ENCODE measurements around the gene CGNL1. TPM values are rescaled to one million over a fixed set of nuclear protein-coding genes. Genes with fewer than 3 reads are reported as not detected.

The CGNL1 gene
- total RNA-seq, 1 donor from 2014 or later = 11.0 TPM

- Mint-ChIP-seq H3K4me1 (ENCODE audit: low read depth, unreplicated experiment) (peaks cover 53% of the 10 kb centered on the region), H3K27ac (ENCODE audit: unreplicated experiment) (peak overlapping the region; percentile 88), H3K36me3 (ENCODE audit: low read depth, unreplicated experiment) (peaks cover 2% of the 10 kb centered on the region), H3K4me3 (ENCODE audit: unreplicated experiment) (no peak overlapping the region), H3K27me3 (ENCODE audit: low read depth, unreplicated experiment) (no peaks in the 10 kb centered on the region), H3K9me3 (ENCODE audit: unreplicated experiment) (no peaks in the 10 kb centered on the region)
- Histone ChIP-seq H3K27ac (ENCODE audit: low read depth, low read length) (no peak overlapping the region), H3K4me1 (ENCODE audit: insufficient read depth, low read length) (peaks cover 20% of the 10 kb centered on the region), H3K9me3 (ENCODE audit: insufficient read depth, low read depth, low read length) (no peaks in the 10 kb centered on the region), H3K27me3 (ENCODE audit: insufficient read depth, low read length) (no peaks in the 10 kb centered on the region), H3K4me3 (ENCODE audit: insufficient read depth, low read depth, low read length) (no peak overlapping the region), H2AFZ (ENCODE audit: low read depth, low read length) (no peak overlapping the region), H3K36me3 (ENCODE audit: insufficient read depth, low read length) (no peaks in the 10 kb centered on the region), H4K20me1 (ENCODE audit: insufficient read depth, low read length) (no peaks in the 10 kb centered on the region), H3K4me2 (ENCODE audit: low read length) (peak overlapping the region; percentile 43), H3K79me2 (ENCODE audit: insufficient read depth, low read length) (no peaks in the 10 kb centered on the region), H3K9ac (ENCODE audit: low read length) (no peak overlapping the region)
- peak; percentile 67 for FAIRE-seq
- peak; percentile 94 for DNase-seq (ENCODE audit: low read depth)
- TF ChIP-seq, protein P1, sequence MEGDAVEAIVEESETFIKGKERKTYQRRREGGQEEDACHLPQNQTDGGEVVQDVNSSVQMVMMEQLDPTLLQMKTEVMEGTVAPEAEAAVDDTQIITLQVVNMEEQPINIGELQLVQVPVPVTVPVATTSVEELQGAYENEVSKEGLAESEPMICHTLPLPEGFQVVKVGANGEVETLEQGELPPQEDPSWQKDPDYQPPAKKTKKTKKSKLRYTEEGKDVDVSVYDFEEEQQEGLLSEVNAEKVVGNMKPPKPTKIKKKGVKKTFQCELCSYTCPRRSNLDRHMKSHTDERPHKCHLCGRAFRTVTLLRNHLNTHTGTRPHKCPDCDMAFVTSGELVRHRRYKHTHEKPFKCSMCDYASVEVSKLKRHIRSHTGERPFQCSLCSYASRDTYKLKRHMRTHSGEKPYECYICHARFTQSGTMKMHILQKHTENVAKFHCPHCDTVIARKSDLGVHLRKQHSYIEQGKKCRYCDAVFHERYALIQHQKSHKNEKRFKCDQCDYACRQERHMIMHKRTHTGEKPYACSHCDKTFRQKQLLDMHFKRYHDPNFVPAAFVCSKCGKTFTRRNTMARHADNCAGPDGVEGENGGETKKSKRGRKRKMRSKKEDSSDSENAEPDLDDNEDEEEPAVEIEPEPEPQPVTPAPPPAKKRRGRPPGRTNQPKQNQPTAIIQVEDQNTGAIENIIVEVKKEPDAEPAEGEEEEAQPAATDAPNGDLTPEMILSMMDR (IDR thresholded peaks at IDR 0.05; ENCODE audit: insufficient read depth, low read depth, low read length) = no peak
- no peak for TF ChIP-seq EZH2 (IDR thresholded peaks at IDR 0.05; ENCODE audit: insufficient read depth, low read length)
These were observed 100.2 kb downstream of the CGNL1 start for GRCh38 chr15:57476533-57476975.

DNA sequence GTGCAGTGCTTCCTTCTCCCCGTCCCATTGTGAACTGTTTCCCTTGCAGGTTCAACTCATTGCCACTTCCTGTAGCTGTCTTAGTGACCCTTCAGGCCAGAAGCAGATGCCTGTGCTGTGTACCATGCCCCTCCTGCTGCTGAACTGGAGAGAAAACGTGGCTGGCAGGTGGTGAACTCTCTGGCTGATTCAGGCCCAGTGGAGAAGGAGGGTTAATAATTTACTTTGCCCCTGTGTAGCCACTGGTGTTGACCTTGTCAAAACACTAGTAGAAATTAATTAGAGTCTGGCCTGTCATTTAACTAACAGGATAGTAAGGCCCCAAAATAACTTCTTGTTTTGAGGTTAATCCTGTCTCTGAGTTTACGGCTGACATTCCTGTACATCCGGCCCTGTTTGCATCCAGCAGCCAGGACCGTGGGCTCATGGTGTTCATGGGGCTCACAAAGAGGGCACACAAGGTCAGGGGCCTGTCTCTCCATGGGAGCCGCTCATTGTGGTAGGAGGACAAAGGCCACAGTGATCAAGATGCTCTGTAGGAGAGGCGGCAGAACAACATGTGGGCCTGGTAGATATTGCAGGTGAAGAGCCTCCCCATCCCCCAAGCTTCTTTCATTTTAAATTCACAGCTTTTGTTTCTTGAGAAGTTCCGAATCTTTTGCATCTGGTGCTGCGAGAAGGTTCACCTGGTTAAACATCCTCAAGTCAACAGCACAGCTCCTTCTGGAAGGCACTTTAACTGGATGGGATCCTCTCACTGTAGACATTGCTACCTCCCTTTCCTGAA is 101.6 kb downstream of the CGNL1 start:
- H3K27me3 Mint-ChIP-seq (ENCODE audit: low read depth, unreplicated experiment) = no peaks in the 10 kb centered on the region
- Histone ChIP-seq H3K36me3 (ENCODE audit: insufficient read depth, low read length) (no peaks in the 10 kb centered on the region), H3K9me3 (ENCODE audit: insufficient read depth, low read depth, low read length) (no peaks in the 10 kb centered on the region), H3K27me3 (ENCODE audit: insufficient read depth, low read length) (no peaks in the 10 kb centered on the region), H3K4me2 (ENCODE audit: low read length) (no peak overlapping the region), H3K4me3 (ENCODE audit: insufficient read depth, low read depth, low read length) (no peak overlapping the region), H4K20me1 (ENCODE audit: insufficient read depth, low read length) (no peaks in the 10 kb centered on the region), H3K9ac (ENCODE audit: low read length) (no peak overlapping the region), H2AFZ (ENCODE audit: low read depth, low read length) (no peak overlapping the region), H3K4me1 (ENCODE audit: insufficient read depth, low read length) (peaks cover 20% of the 10 kb centered on the region), H3K27ac (ENCODE audit: low read depth, low read length) (no peak overlapping the region), H3K79me2 (ENCODE audit: insufficient read depth, low read length) (no peaks in the 10 kb centered on the region)
- no peaks in the 10 kb centered on the region for H3K9me3 Mint-ChIP-seq (ENCODE audit: unreplicated experiment)
- peak overlapping the region; percentile 18 for H3K27ac Mint-ChIP-seq (ENCODE audit: unreplicated experiment)
- H3K36me3 Mint-ChIP-seq (ENCODE audit: low read depth, unreplicated experiment) = peaks cover 2% of the 10 kb centered on the region
- peaks cover 42% of the 10 kb centered on the region for H3K4me1 Mint-ChIP-seq (ENCODE audit: low read depth, unreplicated experiment)
- no peak overlapping the region for H3K4me3 Mint-ChIP-seq (ENCODE audit: unreplicated experiment)
- DNase-seq (ENCODE audit: low read depth) = no peak
- FAIRE-seq = no peak
- no peak for TF ChIP-seq EZH2 (IDR thresholded peaks at IDR 0.05; ENCODE audit: insufficient read depth, low read length)
- TF ChIP-seq, protein P1 (IDR thresholded peaks at IDR 0.05; ENCODE audit: insufficient read depth, low read depth, low read length) = no peak

GRCh38 chr15:57479005-57479404 is 102.7 kb downstream of the CGNL1 start:
- H4K20me1 ChIP-seq (ENCODE audit: insufficient read depth, low read length) = no peaks in the 10 kb centered on the region
- H3K9me3 Mint-ChIP-seq (ENCODE audit: unreplicated experiment) = no peaks in the 10 kb centered on the region

More at GRCh38 chr15:57479005-57479404, 102.7 kb downstream of the CGNL1 start:
- TF ChIP-seq, protein P1 (IDR thresholded peaks at IDR 0.05; ENCODE audit: insufficient read depth, low read depth, low read length) = no peak
- TF ChIP-seq EZH2 (IDR thresholded peaks at IDR 0.05; ENCODE audit: insufficient read depth, low read length) = no peak
- FAIRE-seq = no peak
- Histone ChIP-seq H3K4me2 (ENCODE audit: low read length) (no peak overlapping the region), H3K27ac (ENCODE audit: low read depth, low read length) (no peak overlapping the region), H2AFZ (ENCODE audit: low read depth, low read length) (no peak overlapping the region), H3K4me3 (ENCODE audit: insufficient read depth, low read depth, low read length) (no peak overlapping the region), H3K79me2 (ENCODE audit: insufficient read depth, low read length) (no peaks in the 10 kb centered on the region), H3K4me1 (ENCODE audit: insufficient read depth, low read length) (peaks cover 20% of the 10 kb centered on the region), H3K9me3 (ENCODE audit: insufficient read depth, low read depth, low read length) (no peaks in the 10 kb centered on the region), H3K9ac (ENCODE audit: low read length) (no peak overlapping the region), H3K27me3 (ENCODE audit: insufficient read depth, low read length) (no peaks in the 10 kb centered on the region), H3K36me3 (ENCODE audit: insufficient read depth, low read length) (no peaks in the 10 kb centered on the region)
- Mint-ChIP-seq H3K36me3 (ENCODE audit: low read depth, unreplicated experiment) (peaks cover 2% of the 10 kb centered on the region), H3K4me3 (ENCODE audit: unreplicated experiment) (no peak overlapping the region), H3K27me3 (ENCODE audit: low read depth, unreplicated experiment) (no peaks in the 10 kb centered on the region), H3K27ac (ENCODE audit: unreplicated experiment) (no peak overlapping the region), H3K4me1 (ENCODE audit: low read depth, unreplicated experiment) (peaks cover 42% of the 10 kb centered on the region)
- DNase-seq (ENCODE audit: low read depth) = no peak

All from astrocyte (in vitro differentiated cells and primary cell).